GM18907 (cell line): Measurements from ENCODE around the gene FRMD5.

Experiments
- ATAC-seq: cut with Tn5 transposase; IDR thresholded peaks from one replicate; pipeline ENCODE4 v1.9.1; 2021; ENCODE audit warnings: mild to moderate bottlenecking, moderate library complexity; ENCODE audit not compliant: unreplicated experiment

Gene FRMD5

DNA sequence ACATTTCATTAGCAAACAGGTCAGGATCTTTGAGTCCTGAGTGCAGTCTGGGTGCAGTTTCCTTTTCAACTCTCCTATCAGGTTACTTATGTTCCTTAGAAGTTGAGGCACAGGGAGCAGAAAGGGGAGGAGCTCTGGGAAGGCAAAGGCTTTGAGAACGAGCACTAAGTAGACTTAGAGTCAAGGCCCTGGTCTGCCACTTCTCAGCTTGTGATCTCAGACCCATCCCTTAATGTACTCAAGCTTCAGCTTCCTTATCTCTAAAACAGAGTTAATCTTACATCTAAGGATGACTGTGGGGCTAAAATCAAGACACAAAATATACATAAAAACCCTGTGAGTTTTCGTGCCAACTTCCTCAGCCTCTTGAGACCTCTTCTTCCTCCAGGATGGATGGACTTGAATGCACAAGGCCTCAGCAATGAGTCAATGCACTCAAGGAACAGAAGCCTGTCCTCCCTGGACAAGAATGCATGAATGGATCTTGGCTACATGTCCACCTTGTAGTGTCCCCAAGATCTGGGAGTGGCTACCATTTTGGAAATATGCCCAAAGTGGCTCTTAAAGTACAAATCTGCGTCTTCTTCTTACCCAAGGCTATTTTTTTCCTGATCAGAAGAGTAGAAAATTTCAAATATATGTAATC lies 263.2 kb downstream of the FRMD5 start:
- no peak for ATAC-seq

DNA sequence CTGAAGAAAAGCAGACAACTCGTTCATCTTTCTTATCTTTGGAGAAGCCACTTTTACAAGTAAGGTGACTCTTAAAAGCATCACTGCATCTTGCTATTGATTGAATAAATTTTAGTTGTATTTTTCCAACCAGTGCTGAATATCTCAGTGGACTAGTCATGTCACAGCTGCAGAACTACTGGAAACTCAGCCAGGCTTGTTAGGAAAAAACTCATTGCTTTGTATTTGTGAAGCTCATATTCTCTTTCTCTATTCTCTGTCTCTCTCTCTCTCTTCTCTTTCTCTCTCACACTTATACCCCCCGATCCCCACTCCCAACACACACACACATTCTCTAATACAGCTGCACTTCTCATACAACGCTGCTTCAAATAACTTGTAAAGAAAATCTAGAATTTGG lies 264.0 kb downstream of the FRMD5 start:
- no peak for ATAC-seq

DNA sequence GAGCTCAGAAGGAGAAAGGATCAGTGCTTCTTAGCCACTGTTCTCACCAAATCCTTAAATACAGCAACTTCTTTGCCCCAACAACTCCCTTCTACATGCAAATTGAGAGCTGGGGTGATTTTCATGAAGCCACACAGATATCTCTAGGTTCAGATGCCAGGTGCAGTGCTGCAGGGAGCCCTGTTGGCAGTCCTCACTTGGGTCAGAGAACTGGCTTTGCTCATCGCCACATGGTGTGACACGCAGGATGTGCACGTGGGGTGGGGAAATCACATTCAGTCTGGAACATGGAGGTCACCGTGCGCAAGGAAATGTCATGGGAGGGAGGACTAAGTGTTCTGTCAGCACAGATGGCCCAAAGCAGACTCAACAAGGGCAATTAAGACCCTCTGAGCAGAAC lies 264.5 kb downstream of the FRMD5 start:
- ATAC-seq, result no peak

DNA sequence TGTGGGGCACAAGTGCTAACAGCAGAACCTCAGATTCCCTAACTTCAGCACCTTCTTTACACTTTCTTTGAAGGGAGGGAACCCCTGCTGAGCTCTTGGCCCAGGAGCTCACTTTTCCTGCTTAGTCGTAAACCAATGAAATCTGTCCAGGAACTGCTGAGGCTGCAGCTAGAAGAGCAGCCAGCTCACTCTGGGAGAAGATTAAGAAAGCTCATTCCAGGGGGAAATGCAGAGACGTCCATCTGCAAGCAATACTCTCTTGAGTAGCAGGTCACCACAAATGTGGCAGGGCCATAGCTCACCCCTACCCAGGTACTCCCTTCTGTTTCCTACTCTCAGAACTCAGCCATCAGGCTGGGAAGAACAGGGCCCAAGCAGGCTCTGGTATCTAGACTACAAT lies 265.0 kb downstream of the FRMD5 start:
- no peak for ATAC-seq

DNA sequence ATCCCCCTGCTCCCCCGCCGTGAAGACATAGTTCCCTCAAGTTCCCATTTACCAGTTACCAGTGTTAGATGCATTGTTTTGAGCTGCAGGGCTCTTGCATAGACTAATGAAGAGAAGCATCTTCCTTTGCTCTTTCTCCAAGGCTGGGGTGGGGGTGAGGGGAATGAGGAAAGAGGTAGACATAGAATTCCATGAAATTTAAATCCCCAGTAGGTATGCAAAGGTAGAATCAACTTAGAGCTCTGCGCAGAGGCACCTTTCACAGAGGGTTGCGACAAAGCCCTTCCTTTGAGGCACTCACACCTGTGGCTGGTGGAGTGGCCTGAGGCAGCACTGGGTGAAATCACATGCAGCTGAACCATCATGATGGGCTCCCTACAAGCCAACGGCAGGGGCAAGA lies 266.9 kb downstream of the FRMD5 start:
- ATAC-seq, result no peak

DNA sequence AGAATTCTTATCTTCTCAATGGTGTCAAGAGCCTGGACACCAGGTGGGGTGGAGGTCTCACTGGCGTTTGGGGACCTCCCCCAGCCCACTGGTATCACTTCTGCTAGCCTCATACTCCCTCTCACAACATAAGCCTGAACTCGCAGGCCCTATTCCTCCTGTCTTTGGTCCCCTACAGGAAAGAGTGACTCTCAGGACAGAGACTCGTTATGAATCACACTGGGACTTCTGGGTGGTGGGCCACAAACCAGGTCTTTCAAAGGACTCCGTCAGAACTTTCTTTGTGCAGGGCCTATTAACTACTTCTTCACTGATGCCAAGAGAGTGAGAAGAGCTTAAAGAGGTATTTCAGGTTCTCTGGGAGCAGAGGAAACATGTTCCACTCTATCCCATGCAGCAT lies 267.9 kb downstream of the FRMD5 start:
- no peak for ATAC-seq

DNA sequence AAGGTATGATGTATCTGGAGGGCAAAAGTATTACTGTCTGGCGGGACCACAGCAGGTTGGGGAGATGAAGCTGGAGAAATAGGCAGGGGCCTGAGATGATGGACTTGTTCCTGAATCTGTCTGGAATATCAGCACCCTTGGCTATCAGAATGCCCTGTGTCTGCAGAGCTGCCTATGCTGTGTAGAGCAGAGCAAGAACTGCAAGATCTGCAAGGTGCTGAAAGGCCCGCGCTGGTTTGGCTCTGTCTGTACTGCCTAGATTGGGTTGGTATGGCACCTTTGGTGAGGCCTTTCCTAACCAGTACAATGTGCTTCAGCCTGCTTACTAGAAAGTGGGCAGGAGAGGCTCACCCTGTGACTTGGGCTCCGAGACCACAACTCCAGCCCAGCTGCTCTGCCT lies 271.5 kb downstream of the FRMD5 start:
- no peak for ATAC-seq

DNA sequence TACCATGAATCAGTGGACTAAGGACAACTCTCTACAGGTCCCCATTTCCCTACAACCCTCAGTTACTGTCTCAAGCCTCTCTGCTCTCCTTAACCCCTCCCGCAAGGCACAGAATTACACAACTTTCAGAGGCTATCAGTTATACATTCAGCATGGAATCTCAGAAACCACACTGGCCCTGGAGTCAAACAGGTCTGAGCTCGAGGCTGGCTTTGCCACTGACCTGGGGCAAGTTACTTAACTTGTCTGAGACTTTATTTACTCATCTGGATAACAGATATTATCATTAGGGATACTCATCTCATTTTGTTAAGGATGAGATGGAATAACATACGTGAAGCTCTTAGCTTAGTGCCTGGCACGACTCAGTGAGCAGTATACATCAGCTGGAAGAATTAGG lies 273.1 kb downstream of the FRMD5 start:
- ATAC-seq, result no peak

DNA sequence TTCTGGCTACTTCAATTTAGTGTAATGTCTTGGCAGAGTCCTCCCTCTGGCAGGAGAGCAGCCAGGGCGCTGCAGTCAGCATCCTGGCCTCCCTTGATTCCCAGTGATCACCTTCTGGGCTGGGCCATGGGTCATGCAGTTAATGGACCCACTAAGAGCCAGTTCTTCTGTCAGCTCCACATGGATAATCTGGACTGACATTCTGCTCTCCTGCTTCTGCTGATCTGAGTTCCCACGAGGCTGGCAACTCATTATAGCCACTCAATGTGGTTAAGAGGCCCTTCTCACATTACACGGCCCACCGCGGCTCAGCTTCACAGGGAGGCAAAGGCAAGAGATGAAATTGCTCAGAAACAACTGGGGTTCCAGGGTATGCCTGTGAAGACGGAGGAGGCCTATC lies 274.3 kb downstream of the FRMD5 start:
- ATAC-seq, result no peak

DNA sequence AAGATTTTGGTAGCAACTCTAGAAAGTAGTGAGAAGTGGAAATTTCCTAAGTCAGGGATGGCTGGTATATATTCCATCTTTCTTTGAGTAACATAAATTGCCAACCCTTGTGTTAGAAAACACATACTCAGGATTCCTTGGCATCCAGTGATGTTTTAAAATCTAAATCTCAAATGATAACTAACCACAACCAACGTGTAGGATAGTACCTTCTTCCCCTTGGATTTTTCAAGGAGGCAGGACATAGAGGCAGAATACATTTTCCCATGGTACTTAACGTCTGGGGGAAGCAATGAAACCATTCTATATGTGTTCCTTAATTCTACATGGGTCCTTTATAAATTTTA lies 274.8 kb downstream of the FRMD5 start:
- ATAC-seq, result no peak

DNA sequence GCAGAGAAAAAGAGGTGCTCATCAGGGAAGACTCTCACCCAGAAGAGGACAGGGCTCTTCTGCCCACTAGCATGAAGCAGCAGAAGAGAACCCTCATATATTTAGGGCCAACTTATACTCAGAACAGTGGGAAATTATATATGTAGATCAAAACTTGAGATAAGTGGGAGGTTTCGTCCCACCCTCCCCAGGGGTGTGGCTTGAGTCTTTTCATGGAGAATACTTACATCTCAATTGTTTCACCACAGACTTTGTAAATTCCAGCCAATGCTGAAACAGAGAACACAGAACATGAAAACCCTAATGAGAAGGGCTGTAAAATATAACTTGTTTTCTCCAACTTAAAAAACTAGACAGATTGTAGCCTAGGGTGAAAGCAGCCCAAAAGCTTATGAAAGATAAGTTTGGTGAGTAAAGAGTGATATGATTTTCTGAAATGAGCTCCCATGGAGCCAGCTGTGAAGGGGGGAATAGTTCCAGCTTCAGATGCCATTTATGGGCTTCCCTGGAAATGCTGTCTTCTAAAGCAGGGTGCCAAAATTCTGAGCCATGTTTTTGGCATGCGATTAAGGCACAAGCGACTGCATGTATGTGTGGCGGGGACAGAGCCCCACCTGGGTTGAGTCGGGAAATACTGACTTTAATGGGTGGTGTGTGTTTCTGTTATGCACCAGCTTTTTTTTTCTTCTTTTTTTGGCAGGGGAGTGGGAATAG lies 275.4 kb downstream of the FRMD5 start:
- ATAC-seq, result no peak

DNA sequence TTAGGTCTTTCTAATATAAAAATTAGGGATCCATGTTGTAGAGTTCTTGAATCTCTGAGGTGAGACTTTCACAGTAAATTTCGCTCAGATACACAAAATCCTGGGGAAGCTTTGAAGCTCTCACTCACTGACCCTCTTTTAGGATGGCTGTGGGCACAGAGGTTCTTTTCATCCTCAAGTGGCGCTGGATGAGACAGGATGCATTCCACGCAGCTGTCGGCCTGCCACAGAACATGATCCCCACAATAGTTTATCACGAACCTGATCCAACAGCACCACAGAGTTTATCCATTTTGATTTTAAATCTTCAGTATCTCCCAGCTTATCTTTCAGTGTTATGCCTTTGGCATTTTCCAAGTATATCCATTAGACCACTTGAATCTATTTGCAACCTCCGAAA lies 276.4 kb downstream of the FRMD5 start:
- ATAC-seq, result no peak

DNA sequence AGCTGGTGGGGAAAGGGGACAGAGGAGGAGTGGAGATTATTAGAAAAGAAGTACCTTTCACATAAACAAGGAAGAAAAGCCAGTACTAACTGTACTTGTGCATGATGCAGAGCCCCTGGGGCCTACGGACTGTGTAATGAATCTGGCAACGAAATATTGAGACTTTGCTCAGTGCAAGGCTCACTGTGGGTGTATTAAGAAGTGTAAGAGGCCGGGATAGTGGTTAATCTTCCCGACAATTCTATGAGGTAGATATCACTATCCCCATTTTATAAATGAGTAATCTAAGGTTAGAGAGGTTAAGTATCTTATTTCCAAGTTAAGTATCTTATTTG lies 278.8 kb downstream of the FRMD5 start:
- ATAC-seq, result no peak

DNA sequence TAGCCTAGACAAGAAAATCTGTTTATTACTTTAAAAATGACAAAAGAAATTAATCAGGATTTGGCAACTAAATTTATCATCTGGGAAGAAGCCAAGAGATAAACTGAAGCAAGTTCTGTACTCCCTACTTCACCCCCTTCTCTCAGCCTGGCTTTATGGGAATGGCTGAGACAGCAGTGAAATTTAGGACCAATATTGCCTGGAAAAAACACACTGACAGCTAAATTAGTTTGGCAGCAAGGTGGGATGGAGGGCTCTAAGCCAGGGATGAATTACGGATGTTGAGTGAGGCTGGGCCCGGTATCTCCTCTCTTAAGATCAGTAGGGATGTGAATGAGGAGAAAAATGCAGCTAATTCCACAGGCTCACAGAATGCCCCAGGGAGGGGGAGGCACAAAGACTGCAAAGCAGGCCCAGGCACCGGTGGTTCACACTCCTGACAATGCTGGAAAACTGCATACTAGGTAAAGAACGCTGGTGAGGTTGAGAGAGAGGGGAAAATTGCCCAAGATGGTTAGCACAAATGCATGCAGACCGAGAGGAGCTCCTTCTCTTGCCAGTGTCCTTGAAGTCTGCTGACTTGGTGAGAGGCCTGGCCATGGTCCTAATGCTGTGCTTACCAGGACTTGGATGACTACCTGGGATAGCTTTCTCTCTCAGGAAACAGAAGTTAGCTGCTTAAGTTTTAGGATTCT lies 279.3 kb downstream of the FRMD5 start:
- ATAC-seq, result no peak

DNA sequence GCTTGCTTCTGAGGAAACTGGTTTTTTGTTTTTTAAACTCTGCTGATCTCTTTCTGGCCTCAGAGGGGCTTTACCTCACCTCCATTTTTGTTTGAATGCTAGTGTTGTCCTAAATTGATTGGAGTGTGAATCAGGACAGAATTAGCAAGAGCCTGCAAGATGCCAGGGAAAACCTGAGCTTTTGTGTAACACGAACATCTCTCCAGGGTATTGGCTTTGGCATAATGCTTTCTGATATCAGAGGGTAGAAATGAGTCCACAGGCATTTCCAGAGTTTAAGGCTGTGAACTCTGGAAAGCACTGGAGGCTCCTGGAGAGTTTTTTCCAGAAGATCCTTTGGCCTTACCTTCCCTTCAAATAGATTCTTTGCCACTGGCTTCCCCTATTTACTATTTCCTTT lies 281.1 kb downstream of the FRMD5 start:
- no peak for ATAC-seq

DNA sequence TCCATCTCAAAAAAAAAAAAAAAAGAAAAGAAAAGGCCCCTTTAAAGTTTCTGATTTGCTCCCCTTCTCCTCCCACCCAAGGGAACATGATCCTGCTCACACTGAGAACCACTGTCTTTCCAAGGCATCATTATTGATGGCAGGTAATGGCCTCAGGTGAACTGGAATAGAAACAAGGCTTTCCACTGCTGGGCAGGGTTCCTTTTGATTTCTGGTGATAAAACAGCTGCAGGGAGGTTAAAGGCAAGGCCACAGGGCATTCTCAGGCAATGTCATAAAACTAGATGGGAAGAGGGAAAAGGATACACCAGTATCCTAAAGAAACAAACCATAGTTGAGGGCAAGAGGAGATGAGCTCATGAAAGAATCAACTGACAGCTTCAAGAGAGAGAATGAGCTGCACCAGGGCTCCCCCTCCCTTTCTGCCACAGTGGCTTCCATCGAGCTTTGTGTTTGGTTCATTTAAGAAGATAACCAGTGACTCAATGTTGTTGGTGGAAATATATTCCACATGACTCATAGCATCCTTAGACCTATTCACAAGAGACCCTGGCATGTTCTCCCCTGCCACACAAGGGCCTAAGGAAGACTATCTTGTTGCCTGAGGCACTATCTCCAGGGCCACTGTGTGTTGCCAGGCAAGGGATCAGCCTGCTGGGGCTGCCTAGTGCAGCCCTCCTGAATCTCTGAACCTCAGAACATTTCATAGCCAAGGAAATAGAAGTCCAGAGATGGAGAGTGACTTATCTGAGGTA lies 281.9 kb downstream of the FRMD5 start:
- ATAC-seq, result no peak

DNA sequence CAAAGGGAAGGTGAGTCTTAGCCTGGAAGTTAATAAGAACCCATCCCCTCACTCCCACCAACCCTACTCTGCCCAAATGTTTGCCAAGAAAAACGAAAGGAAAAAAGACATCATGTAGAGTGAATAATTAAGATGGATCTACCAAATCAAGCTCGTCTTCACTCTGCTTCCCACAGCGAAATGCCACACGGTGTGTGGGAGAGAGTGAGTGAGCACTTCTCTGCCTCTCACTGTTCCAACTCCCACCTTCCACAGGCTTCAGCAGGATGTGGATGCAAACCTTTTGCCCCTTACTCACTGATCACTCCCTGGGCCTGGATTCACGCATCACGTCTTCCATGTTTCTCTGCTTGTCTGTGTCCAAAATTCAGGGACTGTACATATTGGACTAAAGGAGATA lies 282.9 kb downstream of the FRMD5 start:
- ATAC-seq, result no peak

DNA sequence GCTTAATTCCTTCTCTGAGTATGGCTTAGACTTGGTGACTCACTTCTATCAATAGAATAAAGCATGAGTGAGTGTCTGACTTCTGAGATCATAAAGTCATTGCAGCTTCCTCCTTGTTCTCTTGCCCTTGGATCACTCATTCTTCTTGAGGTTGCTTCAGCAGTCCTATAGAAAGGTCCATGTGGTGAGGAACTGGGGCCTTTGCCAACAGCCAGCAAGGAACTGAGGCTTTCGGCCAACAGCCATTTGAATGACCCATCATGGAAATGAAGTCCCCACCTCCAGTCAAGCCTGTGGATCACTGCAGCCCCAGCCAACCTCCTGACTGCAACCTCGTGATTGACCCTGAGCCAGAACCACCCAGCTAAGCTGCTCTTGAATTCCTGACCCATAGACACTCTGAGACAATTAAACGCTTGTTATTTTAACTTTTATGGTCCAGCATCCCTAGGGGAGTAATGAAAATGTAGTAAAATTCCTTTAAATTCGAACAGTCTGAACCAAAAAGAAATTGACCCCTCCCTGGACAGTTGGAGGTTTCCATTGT lies 283.8 kb downstream of the FRMD5 start:
- ATAC-seq, result no peak

DNA sequence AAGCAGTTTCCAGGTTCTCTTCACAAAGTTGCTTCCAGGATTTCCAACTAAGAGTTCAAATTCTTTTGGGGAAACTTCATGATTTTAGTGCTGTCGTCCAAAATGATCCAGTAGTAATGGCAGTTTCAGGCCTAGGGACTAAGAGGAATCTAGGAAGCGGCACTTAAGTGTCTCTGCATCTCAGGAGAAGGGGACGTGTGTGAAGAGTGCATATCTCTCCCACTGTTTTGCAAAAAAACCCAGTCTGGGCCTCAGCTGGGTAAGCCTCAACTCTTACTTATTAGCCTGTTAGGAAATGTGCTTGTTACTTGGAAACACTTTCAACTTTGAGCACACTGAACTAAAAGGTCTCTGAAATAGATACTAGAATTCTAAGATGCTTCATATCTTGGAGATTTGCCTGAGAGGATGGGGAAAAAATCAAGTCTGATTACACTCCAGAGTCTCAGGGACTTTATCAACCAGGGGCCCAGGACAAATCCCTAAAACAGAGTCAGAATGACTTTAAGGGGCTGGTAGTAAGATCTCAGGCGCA lies 286.5 kb downstream of the FRMD5 start:
- no peak for ATAC-seq

DNA sequence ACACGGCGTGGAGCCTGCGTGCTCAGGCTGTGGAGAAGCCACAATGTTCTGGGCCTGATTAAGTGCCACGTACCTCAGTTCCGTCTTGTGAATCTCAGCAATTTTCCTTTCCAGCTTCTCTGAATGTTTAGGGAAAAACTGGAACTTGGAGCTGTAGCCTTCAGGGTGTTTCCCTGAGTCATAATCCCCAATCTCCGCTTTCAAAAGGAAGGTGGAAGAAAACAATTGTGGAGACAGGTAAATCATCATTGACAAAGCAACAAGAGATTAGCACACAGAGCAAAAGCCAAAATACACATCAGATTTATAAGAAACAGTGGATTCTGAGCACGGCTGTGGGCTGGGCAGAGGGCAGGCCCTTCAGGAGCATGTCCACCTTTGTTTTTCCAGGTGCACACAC lies 289.3 kb downstream of the FRMD5 start:
- ATAC-seq, result no peak

DNA sequence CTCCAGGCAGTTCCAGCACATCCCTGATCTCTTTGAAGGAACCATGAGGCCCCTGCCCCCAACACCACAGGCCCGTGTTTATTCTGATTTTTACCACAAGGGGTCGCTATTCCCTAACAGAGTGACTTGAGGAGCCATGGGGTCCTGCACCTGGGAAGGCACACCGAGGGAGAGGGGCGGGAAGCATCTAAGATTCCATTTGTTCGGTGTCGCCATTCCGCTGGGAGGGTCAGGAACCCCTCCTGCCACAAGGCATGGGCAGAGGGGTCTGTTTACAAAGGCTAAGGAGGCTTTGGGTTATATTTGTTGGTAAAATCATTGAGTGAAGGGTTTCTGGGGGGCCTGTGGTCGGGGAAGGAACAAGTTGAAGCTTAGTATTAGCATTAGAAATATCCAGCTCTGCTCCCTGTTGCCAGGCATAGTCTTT lies 291.2 kb downstream of the FRMD5 start:
- ATAC-seq, result no peak
